Kidney epithelial cell (primary cell): ENCODE results near the gene KIAA1210. TPM values are rescaled to one million over a fixed set of nuclear protein-coding genes. Genes with fewer than 3 reads are reported as not detected.

Experiments used
- DNase-seq: peaks from one replicate; pipeline ENCODE4 v3.0.0-alpha.2; 2010; ENCODE audit warnings: low read depth
- H3K27me3 ChIP-seq: 2 replicates; pipeline ENCODE4 v1.6.0; 2011; ENCODE audit warnings: low read length; ENCODE audit not compliant: control insufficient read depth, insufficient read depth
- H3K36me3 ChIP-seq: 2 replicates; pipeline ENCODE4 v1.5.1; 2011; ENCODE audit warnings: low read length; ENCODE audit not compliant: control insufficient read depth, insufficient read depth
- H3K4me3 ChIP-seq: 2 replicates; pipeline ENCODE4 v1.5.1; 2011; ENCODE audit warnings: low read depth, mild to moderate bottlenecking, control low read depth, low read length
- total RNA-seq: library from RNA; depleted of rRNA; stranded (reverse); fragments of >200 nt; gene quantifications from 2 replicates; pipeline ENCODE4 v1.2.3, GENCODE V29; 2015
- TF ChIP-seq, protein P1 (sequence below): IDR thresholded peaks from 2 replicates; pipeline ENCODE4 v1.5.1; 2011; ENCODE audit warnings: mild to moderate bottlenecking, moderate library complexity, low read length, control low read depth, inconsistent platforms; ENCODE audit not compliant: insufficient read depth, poor library complexity, severe bottlenecking

Gene KIAA1210
- total RNA-seq, 1 donor from 2014 or later, result not detected

DNA sequence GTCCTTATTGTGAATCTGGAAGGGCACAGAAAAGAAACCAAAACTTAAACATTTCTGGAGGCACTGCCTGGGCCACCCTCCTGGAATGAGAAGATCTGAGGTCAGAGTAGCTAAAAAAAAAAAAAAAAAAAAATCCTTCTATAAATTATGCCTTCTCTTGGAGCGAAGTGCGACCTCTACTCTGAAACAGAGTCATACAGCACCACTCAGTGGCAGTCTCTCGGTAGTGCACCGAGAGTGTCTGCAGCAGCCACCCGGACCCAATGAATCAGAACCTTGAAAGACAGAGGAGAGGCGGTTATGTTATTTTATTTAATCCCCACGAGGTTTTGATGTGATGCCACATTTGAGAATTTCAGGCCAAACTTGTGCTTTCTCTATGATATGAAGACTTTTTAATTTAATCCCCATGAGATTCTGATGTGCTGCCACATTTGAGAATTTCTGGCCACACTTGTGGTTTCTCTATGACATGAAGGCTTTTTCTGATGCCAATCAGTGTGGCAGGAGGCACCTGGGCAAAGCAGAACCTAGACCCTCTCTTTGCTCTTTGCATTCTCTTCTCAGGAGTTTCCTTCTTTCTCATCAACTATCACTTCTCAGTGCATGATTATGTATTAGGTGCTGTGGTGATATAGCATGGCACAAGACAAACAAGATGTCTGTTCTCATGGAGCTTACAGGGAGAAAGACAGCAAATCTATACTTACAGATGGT, 60.4 kb downstream of the KIAA1210 start:
- H3K36me3 ChIP-seq, result no peaks in the 10 kb centered on the region
- H3K27me3 ChIP-seq, result no peaks in the 10 kb centered on the region
- no peak overlapping the region for H3K4me3 ChIP-seq
- TF ChIP-seq, protein P1, sequence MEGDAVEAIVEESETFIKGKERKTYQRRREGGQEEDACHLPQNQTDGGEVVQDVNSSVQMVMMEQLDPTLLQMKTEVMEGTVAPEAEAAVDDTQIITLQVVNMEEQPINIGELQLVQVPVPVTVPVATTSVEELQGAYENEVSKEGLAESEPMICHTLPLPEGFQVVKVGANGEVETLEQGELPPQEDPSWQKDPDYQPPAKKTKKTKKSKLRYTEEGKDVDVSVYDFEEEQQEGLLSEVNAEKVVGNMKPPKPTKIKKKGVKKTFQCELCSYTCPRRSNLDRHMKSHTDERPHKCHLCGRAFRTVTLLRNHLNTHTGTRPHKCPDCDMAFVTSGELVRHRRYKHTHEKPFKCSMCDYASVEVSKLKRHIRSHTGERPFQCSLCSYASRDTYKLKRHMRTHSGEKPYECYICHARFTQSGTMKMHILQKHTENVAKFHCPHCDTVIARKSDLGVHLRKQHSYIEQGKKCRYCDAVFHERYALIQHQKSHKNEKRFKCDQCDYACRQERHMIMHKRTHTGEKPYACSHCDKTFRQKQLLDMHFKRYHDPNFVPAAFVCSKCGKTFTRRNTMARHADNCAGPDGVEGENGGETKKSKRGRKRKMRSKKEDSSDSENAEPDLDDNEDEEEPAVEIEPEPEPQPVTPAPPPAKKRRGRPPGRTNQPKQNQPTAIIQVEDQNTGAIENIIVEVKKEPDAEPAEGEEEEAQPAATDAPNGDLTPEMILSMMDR, result peak; percentile 57
- no peak for DNase-seq

DNA sequence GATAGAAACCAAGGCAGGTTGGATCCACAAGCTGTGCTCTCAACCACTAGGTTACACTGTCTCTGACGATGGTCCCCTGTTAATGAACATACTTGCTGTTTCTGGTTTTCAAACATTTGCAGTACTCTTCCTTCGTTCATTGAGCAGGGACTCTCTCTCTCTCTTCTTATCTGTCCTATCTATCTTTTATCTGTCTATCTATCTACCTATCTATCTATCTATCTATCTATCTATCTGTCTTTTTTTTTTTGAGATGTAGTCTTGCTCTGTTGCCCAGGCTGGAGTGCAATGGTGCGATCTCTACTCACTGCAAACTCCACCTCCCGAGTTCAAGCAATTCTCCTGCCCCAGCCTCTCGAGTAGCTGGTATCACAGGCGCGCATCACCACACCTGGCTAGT, 64.2 kb downstream of the KIAA1210 start:
- no peak overlapping the region for H3K4me3 ChIP-seq
- no peaks in the 10 kb centered on the region for H3K36me3 ChIP-seq
- TF ChIP-seq, protein P1, result no peak
- no peaks in the 10 kb centered on the region for H3K27me3 ChIP-seq
- no peak for DNase-seq

DNA sequence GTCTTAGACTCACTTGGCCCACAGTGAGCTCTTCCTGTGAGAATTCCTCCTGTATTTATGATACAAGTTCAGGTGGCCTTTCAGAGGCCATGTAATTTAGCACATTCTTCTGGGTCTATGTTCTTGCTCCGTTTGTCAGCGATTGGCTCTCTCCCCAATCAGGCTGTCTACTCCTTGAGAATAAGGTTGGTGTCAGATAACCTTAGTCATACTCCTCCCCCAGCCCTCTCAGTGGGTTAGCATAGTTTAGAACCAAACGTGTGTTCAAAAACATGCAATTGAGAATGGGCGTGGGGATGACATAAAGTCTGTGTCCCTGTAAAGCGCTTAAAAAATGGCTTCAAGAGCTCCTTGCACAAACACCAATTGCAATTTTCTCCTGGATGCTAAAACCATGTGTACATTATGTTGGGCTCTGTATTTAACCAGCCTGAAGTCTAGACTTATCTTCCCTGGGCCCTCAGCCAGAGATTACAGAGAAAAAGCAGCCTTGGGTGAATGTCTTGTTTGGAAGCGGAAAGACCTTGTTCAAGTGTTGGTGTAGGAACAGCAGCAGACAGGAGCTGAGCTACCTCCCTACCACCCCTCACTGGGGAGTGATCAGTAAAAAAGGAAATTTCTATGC, 64.8 kb downstream of the KIAA1210 start:
- no peak for DNase-seq
- TF ChIP-seq, protein P1, result no peak
- Histone ChIP-seq H3K4me3 (no peak overlapping the region), H3K36me3 (no peaks in the 10 kb centered on the region), H3K27me3 (no peaks in the 10 kb centered on the region)

DNA sequence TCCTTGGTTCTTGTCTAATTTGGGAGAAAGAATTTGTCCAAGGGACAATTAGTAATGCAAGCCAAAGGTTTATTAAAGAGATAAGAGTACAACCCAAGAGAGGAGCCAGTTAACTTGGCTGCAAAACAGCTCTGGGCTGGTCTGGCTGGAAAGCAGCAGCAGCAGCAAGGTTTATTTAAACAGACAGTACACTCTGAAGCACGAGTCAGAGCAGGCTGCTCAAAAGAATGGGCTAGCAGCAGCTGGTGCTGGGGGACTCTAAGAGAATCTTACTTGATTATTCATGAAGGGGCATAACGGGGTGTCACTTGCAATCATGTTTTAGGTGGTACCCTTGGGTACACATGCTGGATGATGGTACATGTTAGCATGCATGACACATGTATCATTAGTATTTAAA, 71.9 kb downstream of the KIAA1210 start:
- Histone ChIP-seq H3K4me3 (no peak overlapping the region), H3K36me3 (no peaks in the 10 kb centered on the region), H3K27me3 (no peaks in the 10 kb centered on the region)
- DNase-seq, result no peak
- TF ChIP-seq, protein P1, result no peak

DNA sequence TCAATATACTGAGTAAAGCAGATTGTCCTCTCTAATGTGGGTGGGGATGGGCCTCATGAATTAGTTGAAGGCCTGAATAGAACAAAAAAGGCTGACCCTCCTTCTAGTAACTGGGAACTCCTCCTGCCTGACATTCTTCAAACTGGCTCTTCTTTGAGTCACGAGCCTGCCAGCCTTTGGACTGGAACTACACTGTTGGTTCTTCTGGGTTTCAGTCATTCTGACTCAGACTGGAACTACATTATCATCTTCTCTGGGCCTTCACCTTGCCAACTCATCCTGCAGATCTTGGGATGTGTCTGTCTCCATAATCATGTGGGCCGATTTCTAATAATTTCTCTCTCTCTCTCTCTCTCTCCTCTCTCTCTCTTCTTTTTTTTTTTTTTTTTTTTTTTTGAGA, 81.7 kb downstream of the KIAA1210 start:
- Histone ChIP-seq H3K4me3 (no peak overlapping the region), H3K27me3 (no peaks in the 10 kb centered on the region), H3K36me3 (no peaks in the 10 kb centered on the region)
- TF ChIP-seq, protein P1, result no peak
- no peak for DNase-seq
